ENCODE data around the gene RERE. TPM values are rescaled to one million over a fixed set of nuclear protein-coding genes. Genes with fewer than 3 reads are reported as not detected.
"Not testable (repeated sequence)": the region's sequence is repeated elsewhere in the genome, so short reads cannot be mapped to it uniquely, and the experiment has no call there.

Gene RERE
- total RNA-seq, 2 experiments from 2014 or later = 45.8 to 57.1 TPM

GRCh38 chr1:8456308-8456912, 361.0 kb downstream of the RERE start:
- no peaks in the 10 kb centered on the region for H3K27me3 Mint-ChIP-seq
- POLR2A ChIA-PET = no interaction called here
- no peak overlapping the region for H3K4me3 Mint-ChIP-seq
- TF ChIP-seq CTCF (IDR thresholded peaks at IDR 0.05) = no peak
- ATAC-seq (no peak), DNase-seq (no peak)
- H3K9me3 Mint-ChIP-seq = no peaks in the 10 kb centered on the region
- intact Hi-C loops (cut with micrococcal nuclease) = no loop called here
- peaks cover 22% of the 10 kb centered on the region for H3K4me1 Mint-ChIP-seq (ENCODE audit: low read depth)
- CTCF ChIA-PET = interaction anchor here (1.5 kb wide), 2 partner anchors 13 to 18 kb away, joined by 3 read pairs; no protein-coding TSS in a partner anchor
- no peak overlapping the region for H3K27ac Mint-ChIP-seq
- peaks cover under 1% of the 10 kb centered on the region for H3K36me3 Mint-ChIP-seq (ENCODE audit: low read depth)

- Mint-ChIP-seq H3K9me3 (no peaks in the 10 kb centered on the region), H3K4me1 (ENCODE audit: low read depth) (peaks cover 19% of the 10 kb centered on the region), H3K27ac (no peak overlapping the region), H3K4me3 (no peak overlapping the region), H3K27me3 (no peaks in the 10 kb centered on the region), H3K36me3 (ENCODE audit: low read depth) (no peaks in the 10 kb centered on the region)
- intact Hi-C loops (cut with micrococcal nuclease) = no loop called here
- POLR2A ChIA-PET = interaction anchor here (1.1 kb wide), 1 partner anchor 25 kb away, joined by 4 read pairs; no protein-coding TSS in a partner anchor
- CTCF ChIA-PET = interaction anchor here (1.5 kb wide), 2 partner anchors 13 to 17 kb away, joined by 3 read pairs; no protein-coding TSS in a partner anchor
- no peak for TF ChIP-seq CTCF (IDR thresholded peaks at IDR 0.05)
- no peak for ATAC-seq
- no peak for DNase-seq
These were observed 361.6 kb downstream of the RERE start for GRCh38 chr1:8455700-8456307.

- CTCF ChIA-PET = interaction anchor here (1.0 to 1.7 kb wide), 3 partner anchors 16 to 20 kb away, joined by 3 to 4 read pairs (median 3); no protein-coding TSS in a partner anchor
- intact Hi-C loops (cut with micrococcal nuclease) = no loop called here
- H3K27me3 Mint-ChIP-seq = no peaks in the 10 kb centered on the region
- POLR2A ChIA-PET = no interaction called here
- peaks cover 10% of the 10 kb centered on the region for H3K36me3 Mint-ChIP-seq (ENCODE audit: low read depth)
- DNase-seq (no peak), ATAC-seq (no peak)
- TF ChIP-seq CTCF (IDR thresholded peaks at IDR 0.05) = no peak
- peaks cover 12% of the 10 kb centered on the region for H3K4me1 Mint-ChIP-seq (ENCODE audit: low read depth)
- no peak overlapping the region for H3K4me3 Mint-ChIP-seq
- no peaks in the 10 kb centered on the region for H3K9me3 Mint-ChIP-seq
- H3K27ac Mint-ChIP-seq = no peak overlapping the region
These were observed 367.1 kb downstream of the RERE start for GRCh38 chr1:8450312-8450711.

- ATAC-seq = peak; percentile 69
- TF ChIP-seq CTCF (IDR thresholded peaks at IDR 0.05) = no peak
- Mint-ChIP-seq H3K27me3 (no peaks in the 10 kb centered on the region), H3K4me3 (no peak overlapping the region), H3K27ac (no peak overlapping the region), H3K4me1 (ENCODE audit: low read depth) (peaks cover 12% of the 10 kb centered on the region), H3K36me3 (ENCODE audit: low read depth) (peaks cover 15% of the 10 kb centered on the region), H3K9me3 (no peaks in the 10 kb centered on the region)
- ChIA-PET CTCF (interaction anchor here (0.8 to 1.7 kb wide), 5 partner anchors 11 to 278 kb away, joined by 3 to 4 read pairs (median 3); no protein-coding TSS in a partner anchor), POLR2A (no interaction called here)
- intact Hi-C loops (cut with micrococcal nuclease) = no loop called here
- DNase-seq = peak; percentile 26
These were observed 368.4 kb downstream of the RERE start for GRCh38 chr1:8448911-8449661.

- ATAC-seq; H3K27ac Mint-ChIP-seq; intact Hi-C loops (cut with micrococcal nuclease); POLR2A ChIA-PET; H3K27me3 Mint-ChIP-seq; DNase-seq; H3K4me3 Mint-ChIP-seq; H3K9me3 Mint-ChIP-seq: not testable (repeated sequence)
- CTCF ChIA-PET = interaction anchor here (0.8 to 1.7 kb wide), 4 partner anchors 12 to 278 kb away, joined by 3 to 4 read pairs (median 4); no protein-coding TSS in a partner anchor
- Mint-ChIP-seq H3K36me3 (ENCODE audit: low read depth) (peaks cover 15% of the 10 kb centered on the region), H3K4me1 (ENCODE audit: low read depth) (peaks cover 12% of the 10 kb centered on the region)
These were observed 368.9 kb downstream of the RERE start for GRCh38 chr1:8448505-8448904.
